ENCODE data around the gene ANKRD28. TPM values are rescaled to one million over a fixed set of nuclear protein-coding genes. Genes with fewer than 3 reads are reported as not detected.

The ANKRD28 gene
- total RNA-seq, 1 experiment from 2014 or later, result 89.3 TPM

DNA sequence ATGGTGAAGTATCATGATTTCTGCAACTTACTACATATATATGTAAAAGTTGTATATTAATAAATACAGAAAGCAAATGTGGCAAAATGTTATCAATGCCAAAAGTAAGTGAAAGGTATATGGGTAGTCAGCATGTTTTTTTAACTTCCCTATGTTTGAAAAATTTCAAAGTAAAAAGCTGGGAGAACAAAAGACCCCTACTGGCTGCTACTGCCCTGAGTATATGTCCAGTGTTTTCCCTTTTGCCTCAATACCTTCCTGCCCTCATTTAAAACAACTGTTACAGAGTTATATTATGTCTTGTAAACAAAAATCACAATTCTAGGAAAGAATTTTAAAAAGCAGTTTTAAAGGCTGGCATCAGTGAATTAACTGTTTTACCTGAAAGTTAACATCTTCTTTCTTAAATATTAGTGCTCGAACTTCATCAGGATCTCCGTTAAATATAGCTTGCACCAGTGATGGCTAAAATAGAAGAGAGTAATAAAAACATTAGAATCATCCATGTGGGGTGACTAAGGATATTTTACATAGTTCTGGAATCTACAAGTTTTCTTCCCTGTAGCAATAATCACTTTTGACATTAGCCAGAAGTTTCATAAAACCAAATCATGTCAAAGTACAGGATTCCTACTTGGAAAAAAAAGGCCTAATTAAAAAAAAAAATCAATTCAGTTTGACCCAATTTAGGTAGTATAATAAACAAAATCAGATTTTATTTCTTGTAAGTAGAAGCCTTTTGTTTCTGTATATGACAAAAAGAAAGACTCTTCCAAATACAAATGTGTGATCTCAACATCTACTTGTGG lies 2.7 kb downstream of the ANKRD28 start:
- Histone ChIP-seq H3K4me3 (ENCODE audit: low read depth in 2 of 2, low read length in 2 of 2) (peak overlapping the region; percentile 50 to 80), H3K36me3 (ENCODE audit: control insufficient read depth, insufficient read depth, low read length) (peaks cover 4% of the 10 kb centered on the region; the same call in 1 of the 2 replicates), H3K4me1 (ENCODE audit: control insufficient read depth, insufficient read depth, low read length) (peaks cover 19% of the 10 kb centered on the region), H3K27ac (ENCODE audit: low read length) (peak overlapping the region; percentile 98), H3K9me3 (ENCODE audit: control insufficient read depth, insufficient read depth, low read depth, low read length) (0 out of 2 replicates have a peak, but pooled peaks cover 3% of the 10 kb centered on the region), H3K27me3 (ENCODE audit: control insufficient read depth, insufficient read depth, low read length) (no peaks in the 10 kb centered on the region)
- in situ Hi-C loops (cut with HindIII; ENCODE audit: low pct_unique_long_range_greater_than_20kb, low sequenced_read_pairs), result no loop called here
- POLR2A ChIA-PET, result no interaction called here
- CTCF ChIA-PET, result no interaction called here
- TF ChIP-seq TCF7L2 (IDR thresholded peaks at IDR 0.05; ENCODE audit: low read depth, low read length), result no peak
- TF ChIP-seq, protein P1, sequence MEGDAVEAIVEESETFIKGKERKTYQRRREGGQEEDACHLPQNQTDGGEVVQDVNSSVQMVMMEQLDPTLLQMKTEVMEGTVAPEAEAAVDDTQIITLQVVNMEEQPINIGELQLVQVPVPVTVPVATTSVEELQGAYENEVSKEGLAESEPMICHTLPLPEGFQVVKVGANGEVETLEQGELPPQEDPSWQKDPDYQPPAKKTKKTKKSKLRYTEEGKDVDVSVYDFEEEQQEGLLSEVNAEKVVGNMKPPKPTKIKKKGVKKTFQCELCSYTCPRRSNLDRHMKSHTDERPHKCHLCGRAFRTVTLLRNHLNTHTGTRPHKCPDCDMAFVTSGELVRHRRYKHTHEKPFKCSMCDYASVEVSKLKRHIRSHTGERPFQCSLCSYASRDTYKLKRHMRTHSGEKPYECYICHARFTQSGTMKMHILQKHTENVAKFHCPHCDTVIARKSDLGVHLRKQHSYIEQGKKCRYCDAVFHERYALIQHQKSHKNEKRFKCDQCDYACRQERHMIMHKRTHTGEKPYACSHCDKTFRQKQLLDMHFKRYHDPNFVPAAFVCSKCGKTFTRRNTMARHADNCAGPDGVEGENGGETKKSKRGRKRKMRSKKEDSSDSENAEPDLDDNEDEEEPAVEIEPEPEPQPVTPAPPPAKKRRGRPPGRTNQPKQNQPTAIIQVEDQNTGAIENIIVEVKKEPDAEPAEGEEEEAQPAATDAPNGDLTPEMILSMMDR (IDR thresholded peaks at IDR 0.05), result peak; percentile 26; the same call in 1 of the 2 replicates
- TF ChIP-seq, protein P2, sequence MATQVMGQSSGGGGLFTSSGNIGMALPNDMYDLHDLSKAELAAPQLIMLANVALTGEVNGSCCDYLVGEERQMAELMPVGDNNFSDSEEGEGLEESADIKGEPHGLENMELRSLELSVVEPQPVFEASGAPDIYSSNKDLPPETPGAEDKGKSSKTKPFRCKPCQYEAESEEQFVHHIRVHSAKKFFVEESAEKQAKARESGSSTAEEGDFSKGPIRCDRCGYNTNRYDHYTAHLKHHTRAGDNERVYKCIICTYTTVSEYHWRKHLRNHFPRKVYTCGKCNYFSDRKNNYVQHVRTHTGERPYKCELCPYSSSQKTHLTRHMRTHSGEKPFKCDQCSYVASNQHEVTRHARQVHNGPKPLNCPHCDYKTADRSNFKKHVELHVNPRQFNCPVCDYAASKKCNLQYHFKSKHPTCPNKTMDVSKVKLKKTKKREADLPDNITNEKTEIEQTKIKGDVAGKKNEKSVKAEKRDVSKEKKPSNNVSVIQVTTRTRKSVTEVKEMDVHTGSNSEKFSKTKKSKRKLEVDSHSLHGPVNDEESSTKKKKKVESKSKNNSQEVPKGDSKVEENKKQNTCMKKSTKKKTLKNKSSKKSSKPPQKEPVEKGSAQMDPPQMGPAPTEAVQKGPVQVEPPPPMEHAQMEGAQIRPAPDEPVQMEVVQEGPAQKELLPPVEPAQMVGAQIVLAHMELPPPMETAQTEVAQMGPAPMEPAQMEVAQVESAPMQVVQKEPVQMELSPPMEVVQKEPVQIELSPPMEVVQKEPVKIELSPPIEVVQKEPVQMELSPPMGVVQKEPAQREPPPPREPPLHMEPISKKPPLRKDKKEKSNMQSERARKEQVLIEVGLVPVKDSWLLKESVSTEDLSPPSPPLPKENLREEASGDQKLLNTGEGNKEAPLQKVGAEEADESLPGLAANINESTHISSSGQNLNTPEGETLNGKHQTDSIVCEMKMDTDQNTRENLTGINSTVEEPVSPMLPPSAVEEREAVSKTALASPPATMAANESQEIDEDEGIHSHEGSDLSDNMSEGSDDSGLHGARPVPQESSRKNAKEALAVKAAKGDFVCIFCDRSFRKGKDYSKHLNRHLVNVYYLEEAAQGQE (IDR thresholded peaks at IDR 0.05; ENCODE audit: insufficient read depth in 1 of 2, low read depth in 2 of 2, low read length in 1 of 2), result no peak
- TF ChIP-seq SIN3A (IDR thresholded peaks at IDR 0.05; ENCODE audit: borderline replicate concordance, insufficient read depth, low read depth, low read length), result no peak
- no peak for TF ChIP-seq POLR2AphosphoS5 (IDR thresholded peaks at IDR 0.05; ENCODE audit: low read depth, low read length)
- intact Hi-C loops (cut with micrococcal nuclease; ENCODE audit: unreplicated experiment), result loop anchor here (5.0 kb wide), 1 partner anchor 163 kb away; no protein-coding TSS in a partner anchor
- no TSS peak for BruUV-seq (replicated peaks)
- ATAC-seq (no peak), DNase-seq (ENCODE audit: low read depth, low spot score) (no peak)

DNA sequence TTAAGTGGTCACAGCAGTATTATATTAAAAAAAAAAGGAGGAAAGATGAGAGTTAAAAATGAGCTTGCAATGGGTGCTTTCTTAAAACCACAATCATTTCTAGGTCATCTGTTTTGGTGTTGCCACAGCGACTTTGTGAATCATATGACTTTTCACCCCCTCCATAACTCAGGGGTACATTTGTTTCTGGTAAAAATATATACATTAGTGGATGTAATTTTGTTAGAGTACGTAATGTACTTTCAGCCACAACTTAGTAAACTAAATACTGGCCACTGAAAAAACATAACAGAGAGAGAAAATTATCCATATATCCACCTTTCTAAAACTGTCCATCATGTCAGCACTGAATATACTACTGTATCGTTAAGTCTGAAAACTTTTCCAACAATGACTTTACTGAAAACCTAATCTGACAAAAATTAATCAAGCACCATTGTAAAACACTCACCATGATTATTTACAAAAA lies 3.4 kb downstream of the ANKRD28 start:
- peak overlapping the region; percentile 98 for H3K27ac ChIP-seq (ENCODE audit: low read length)
- no peak for ATAC-seq
- CTCF ChIA-PET, result no interaction called here

More for the DNA sequence above, 3.4 kb downstream of the ANKRD28 start:
- POLR2A ChIA-PET, result no interaction called here
- peaks cover 4% of the 10 kb centered on the region; the same call in 1 of the 2 replicates for H3K36me3 ChIP-seq (ENCODE audit: control insufficient read depth, insufficient read depth, low read length)
- 0 out of 2 replicates have a peak, but pooled peaks cover 3% of the 10 kb centered on the region for H3K9me3 ChIP-seq (ENCODE audit: control insufficient read depth, insufficient read depth, low read depth, low read length)
- H3K4me1 ChIP-seq (ENCODE audit: control insufficient read depth, insufficient read depth, low read length), result peaks cover 12% of the 10 kb centered on the region; the same call in 1 of the 2 replicates
- in situ Hi-C loops (cut with HindIII; ENCODE audit: low pct_unique_long_range_greater_than_20kb, low sequenced_read_pairs) (no loop called here), intact Hi-C loops (cut with micrococcal nuclease; ENCODE audit: unreplicated experiment) (no loop called here)
- TF ChIP-seq TCF7L2 (IDR thresholded peaks at IDR 0.05; ENCODE audit: low read depth, low read length), result no peak
- TF ChIP-seq, protein P1 (IDR thresholded peaks at IDR 0.05), result no peak
- no peak for TF ChIP-seq SIN3A (IDR thresholded peaks at IDR 0.05; ENCODE audit: borderline replicate concordance, insufficient read depth, low read depth, low read length)
- no peak for TF ChIP-seq POLR2AphosphoS5 (IDR thresholded peaks at IDR 0.05; ENCODE audit: low read depth, low read length)
- TF ChIP-seq, protein P2 (IDR thresholded peaks at IDR 0.05; ENCODE audit: insufficient read depth in 1 of 2, low read depth in 2 of 2, low read length in 1 of 2), result no peak
- DNase-seq (ENCODE audit: low read depth, low spot score), result no peak
- no TSS peak for BruUV-seq (replicated peaks)
- H3K4me3 ChIP-seq (ENCODE audit: low read depth in 2 of 2, low read length in 2 of 2), result peak overlapping the region; percentile 50 to 80
- H3K27me3 ChIP-seq (ENCODE audit: control insufficient read depth, insufficient read depth, low read length), result no peaks in the 10 kb centered on the region
